NK-92 (cell line): ENCODE results near the gene SPINDOC.
"Not testable (repeated sequence)": the region's sequence is repeated elsewhere in the genome, so short reads cannot be mapped to it uniquely, and the experiment has no call there.

ENCODE experiments used
- DNase-seq: peaks from one replicate; lab custom pipeline; 2025; ENCODE audit not compliant: unreplicated experiment; lab: John Stamatoyannopoulos, UW

SPINDOC gene

GRCh38 chr11:63853476-63853875 lies 40.2 kb downstream of the SPINDOC start:
- no peak for DNase-seq

GRCh38 chr11:63854696-63855095 lies 41.4 kb downstream of the SPINDOC start:
- no peak for DNase-seq

DNA sequence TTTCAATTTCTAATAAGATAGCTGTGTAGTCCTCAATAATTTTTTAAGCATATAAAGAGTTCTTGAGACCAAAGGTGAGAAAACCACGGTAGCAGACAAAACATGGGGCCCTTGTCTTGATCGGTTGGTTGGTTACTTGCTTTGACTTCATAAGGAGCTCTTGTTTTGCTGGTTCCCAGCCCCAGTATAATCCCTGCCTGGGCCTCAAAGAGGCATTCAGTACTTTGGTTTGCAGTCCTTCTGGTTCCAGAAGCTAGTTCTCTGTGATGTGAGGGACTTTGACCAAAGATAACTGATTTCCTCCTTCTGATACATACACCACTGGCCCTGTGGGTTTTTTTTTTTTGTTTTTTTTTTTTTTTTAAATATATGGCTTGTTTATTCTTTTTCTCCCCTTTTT lies 42.7 kb downstream of the SPINDOC start:
- no peak for DNase-seq

DNA sequence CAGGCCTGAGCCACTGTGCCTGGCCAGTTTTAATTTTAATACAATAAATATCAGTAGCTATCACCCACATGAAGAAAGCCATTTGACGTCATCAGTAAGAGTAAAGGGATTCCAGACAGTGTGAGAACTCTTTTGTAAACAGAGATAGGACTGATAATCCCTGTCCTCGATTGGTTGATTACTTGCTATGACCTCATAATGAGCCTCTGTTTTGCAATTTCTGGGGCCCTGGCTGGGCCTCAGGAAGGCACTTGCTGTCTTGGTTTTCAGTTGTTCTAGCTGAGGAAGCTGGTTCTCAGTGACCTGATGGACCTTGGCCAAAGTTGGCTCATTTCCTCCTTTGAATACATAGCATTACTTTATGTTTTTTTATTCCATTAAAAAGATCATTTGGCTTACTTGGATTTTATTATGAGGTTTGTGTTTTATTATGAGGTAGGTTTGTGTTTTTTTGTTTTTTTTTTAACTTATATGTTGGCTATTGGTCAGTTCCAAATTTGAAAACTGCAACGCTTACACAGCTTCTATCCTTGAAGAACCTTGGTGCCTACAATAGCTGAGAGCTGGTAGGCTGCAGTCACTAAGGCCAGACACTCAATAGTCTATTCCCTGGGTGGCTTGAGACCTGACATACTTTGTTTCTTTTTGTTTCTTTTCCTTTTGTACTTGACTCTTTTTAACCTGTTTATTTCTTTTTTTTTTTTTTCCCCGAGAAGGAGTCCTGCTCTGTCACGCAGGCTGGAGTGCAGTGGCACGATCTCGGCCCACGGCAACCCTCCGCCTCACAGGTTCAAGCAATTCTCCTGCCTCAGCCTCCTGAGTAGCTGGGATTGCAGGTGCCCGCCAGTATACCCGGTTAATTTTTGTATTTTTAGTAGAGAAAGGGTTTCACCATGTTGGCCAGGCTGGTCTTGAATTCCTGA lies 45.6 kb downstream of the SPINDOC start:
- DNase-seq, result no peak

DNA sequence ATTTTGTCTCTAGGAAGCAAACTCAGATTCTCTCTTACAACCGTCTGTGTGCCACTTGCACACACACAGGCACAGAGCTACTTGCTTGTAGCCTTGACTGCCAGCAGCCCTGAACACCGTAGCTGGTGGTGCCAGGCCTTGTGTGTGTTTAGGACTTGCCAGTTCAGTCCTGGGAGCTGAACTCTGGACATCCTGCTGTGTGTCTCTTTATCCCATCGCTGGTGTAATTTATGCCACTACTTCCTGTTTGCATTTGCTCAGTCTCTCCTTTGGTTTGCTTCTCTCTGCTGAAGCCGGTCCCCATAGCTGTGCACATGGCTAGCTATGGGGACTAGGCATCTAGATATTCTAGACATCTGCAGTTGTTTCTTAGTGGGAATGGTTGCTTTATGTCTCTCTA lies 49.7 kb downstream of the SPINDOC start:
- DNase-seq, result no peak

- DNase-seq, result not testable (repeated sequence)
Observed at GRCh38 chr11:63863620-63864019, 50.4 kb downstream of the SPINDOC start.

DNA sequence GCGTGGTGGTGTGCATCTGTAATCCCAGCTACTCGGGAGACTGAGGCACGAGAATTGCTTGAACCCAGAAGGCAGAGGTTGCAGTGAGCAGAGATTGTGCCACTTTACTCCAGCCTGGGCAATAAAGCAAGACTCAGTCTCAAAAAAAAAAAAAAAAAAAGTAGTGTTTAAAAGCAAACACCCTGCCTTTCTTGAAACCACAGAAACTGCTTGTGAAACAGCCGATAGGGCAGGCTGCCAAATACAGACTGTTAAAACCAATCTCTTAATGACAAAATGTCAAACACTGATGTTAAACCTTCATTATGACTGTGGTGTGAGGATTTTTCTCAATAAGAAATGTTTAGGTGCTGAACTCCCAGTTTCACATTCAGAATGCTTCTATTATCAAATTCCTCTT lies 53.0 kb downstream of the SPINDOC start:
- DNase-seq, result no peak

DNA sequence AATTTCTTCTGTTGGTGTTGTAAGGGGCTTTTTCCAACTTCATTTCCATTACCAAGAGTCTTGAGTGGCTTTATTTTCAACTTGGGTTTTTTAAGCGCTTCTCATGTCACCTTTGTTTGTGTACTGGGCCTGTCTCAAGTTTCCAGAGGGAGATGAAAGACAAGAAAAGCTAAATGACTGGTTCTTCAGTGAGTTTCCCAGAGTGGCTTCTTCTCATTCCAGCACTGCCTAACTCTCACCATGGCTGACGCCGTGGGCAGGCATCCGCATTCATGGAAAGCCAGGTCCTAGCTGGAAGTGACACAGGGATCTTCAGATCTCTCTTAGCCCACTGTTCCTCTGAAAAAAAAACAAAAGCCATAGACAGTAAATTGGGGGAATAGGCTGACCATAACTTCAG lies 54.3 kb downstream of the SPINDOC start:
- DNase-seq, result no peak

DNA sequence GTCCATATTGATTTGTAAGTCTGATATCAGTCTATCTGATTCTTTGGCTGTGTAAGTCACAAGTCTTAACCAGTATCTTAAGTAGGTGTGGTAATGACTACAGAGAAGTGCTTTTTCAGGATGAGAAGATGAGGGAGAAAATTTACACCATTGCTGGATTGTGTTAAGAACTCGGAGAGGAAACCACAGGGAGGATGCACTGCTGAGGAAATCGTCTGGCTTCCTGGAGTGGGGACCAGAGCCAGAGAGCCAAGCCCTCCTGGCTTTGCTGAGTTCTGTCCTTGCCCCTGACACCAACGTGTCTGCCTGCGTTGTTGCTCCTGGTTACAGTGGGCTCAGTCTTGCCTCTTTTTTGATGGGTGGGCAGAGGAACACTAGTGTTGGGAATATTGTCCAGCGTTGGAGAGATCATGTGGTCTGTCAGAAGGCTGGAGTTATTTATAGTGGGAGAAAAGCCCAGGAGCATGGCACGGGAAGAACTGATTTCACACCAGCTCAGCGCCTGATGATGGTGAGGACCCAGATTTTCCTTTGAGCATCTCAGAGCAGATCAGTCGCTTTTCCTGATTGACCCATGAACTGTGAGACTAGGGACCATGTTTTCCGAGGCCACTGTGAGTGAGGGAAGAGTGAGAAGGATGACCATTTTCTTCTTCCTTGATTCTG lies 55.3 kb downstream of the SPINDOC start:
- no peak for DNase-seq

DNA sequence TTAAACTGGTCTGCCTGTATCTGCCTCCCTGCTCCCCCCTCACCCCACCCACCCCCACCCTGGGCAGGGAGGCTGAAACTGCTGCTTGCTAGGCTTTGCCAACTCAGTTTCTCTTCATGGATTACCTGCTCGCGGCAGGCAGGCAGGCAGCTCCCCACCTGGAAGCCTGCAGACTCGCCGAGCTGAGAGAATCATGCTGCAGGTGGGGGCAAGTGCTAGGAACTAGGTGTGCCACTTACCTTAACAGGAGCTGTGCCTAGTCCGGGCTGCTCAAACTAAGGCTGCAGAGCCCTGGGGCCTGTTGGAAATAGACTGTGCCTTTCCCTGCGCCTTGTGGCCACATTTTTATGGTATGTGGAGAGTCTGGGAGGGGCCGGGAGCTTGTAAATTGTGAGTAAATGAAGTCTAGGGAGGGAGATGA lies 55.9 kb downstream of the SPINDOC start:
- DNase-seq, result no peak

DNA sequence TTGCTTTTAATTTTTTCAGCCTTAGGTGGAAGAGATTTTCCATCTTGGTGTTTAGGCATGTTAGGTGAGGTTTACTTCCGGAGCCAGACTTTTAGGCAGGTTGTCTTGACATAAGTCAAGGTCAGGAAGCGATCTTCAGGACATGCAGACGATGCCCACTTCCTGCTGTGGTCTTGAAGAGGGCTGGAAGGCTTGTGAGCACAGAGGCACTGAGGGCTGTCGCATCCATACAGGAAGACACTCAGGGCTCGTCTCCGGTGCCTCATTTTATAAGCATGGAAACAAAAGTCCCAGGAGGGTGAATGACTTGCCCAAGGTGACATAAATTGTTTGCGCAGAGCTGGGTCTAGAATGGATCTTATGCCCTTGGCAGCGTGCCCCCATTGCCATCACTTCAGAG lies 56.4 kb downstream of the SPINDOC start:
- DNase-seq, result no peak

DNA sequence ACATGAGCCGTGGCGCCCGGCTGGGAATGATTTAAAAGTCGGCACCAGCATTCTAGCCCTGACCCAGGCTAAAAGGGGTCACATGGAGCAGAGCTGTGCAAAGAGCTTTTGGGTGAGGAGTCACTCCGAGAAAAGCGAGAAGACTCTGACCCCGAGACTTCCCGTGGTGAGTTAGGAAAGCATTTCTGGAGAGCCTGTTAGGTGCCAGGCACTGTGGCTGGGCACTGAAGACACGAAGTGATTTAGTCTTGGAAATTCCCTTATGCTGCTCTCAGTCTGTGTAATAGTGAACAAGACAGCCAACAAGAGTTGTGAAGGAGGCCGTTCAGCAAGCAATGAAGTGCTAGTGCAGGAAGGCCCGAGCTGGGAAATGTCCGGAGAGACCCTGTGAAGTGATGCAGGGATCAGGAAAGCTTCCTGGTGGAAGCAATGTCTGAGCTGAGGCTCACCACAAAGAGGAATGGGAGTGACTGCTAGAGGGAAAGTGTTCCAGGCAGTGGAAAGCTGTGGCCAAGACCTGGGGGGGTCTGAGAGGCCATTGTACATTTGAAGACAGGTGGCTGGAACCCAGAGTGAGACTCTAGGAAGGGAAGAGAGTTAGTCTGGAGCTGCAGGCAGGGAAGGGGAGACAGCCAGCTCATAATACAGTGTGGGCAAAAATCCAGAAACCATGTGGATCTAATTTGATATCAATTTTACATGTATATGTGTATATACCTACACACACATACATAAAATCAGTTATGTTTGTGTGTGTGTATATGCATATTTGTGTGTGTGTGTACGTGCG lies 57.3 kb downstream of the SPINDOC start:
- DNase-seq, result no peak

- DNase-seq, result no peak
Observed at GRCh38 chr11:63871962-63872799, 58.9 kb downstream of the SPINDOC start.

DNA sequence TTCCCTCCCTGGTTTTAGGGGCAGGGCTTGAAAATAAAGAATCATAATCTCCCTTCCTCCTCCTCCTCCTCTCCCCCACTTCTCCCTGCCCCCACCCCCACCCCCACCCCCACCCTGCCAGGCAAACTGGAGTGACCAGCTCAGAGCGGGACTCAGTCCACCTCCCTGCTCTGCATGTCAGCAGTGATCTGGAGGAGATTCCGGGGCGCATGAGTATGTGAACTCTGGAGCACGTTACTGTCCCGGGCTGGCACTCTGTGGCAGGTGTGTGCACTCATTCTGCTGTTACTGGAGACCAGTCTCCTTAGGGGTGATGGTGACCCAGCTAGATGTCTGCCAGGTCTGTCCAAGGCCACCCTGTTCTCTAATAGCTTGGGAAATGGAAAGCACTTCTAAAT lies 59.5 kb downstream of the SPINDOC start:
- no peak for DNase-seq

DNA sequence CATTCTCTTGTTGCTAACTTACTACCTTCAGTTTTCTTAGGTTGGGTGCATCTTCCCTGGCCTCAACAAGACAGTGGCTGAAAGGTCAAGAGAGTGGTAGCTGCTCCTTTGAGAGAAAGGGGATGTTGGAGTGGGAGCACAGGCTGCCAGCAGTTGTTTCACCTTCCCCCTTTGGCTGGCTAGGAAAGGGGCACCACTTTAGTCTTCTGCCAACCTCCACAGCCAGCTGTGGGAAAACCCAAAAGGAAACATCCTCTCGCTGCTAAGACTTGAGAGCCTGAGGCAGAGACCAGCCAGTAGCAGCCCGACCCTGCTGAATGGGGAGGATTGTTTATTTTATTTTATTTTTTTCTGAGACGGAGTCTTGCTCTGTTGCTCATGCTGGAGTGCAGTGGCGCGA lies 60.1 kb downstream of the SPINDOC start:
- no peak for DNase-seq

DNA sequence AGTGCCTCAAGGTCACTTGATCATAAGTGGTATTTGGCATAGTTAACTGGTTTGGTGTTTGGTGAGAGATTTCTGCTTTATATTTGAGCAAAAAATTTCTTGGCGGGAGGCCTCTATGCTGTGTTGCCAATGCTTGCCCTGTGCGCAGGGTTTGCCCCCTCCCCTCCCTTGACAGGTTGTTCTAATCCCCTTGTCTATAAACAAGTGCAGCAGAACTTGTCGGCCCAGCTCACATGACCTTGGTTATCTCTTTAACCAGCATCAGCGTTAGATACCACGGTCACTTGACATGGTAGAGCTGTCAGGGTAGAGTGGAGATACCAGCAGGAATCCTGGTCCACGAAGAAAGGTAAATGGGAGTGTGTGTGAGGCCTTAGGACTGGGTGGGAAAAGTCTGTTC lies 61.3 kb downstream of the SPINDOC start:
- DNase-seq, result no peak

DNA sequence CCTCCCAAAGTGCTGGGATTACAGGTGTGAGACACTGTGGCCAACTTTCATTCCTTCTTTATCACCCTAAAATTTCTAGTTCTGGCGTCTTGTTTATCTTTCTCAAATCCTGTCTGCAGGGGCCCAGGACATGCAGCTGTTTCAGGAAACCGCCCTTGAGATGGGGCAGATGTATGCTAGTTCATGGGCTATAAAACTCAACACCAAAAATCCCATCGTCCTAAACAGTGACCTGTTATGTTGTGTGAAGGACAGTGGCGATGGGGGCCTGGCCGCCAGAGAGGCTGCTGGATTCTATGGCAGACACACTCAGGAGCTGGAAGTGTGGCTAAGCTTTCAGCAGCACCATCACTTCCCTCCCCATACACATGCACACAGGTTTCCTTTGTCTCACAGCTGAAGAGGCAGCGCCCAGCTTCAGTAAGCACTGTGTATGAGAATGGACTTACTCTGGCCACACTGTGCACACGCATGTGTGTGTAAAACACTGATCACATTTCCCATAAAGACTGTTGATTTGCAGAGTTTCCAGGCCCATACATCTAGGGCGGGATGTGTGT lies 62.3 kb downstream of the SPINDOC start:
- DNase-seq, result no peak

- no peak for DNase-seq
Observed at GRCh38 chr11:63876616-63877015, 63.4 kb downstream of the SPINDOC start.
